ENCODE measurements around the gene SPDYE1. TPM values are rescaled to one million over a fixed set of nuclear protein-coding genes. Genes with fewer than 3 reads are reported as not detected.

Gene SPDYE1
- total RNA-seq, 2 experiments from 2014 or later, result not detected

GRCh38 chr7:44057849-44058758 is 60.4 kb downstream of the SPDYE1 start:
- POLR2A ChIA-PET, result interaction anchor here (0.5 kb wide), 1 partner anchor 26 kb away, joined by 3 read pairs; no protein-coding TSS in a partner anchor
- CTCF ChIA-PET, result interaction anchor here (0.7 kb wide), 1 partner anchor 10 kb away, joined by 4 read pairs; no protein-coding TSS in a partner anchor

GRCh38 chr7:44058759-44059218 is 61.1 kb downstream of the SPDYE1 start:
- POLR2A ChIA-PET, result no interaction called here
- CTCF ChIA-PET, result interaction anchor here (0.7 kb wide), 1 partner anchor 9 kb away, joined by 4 read pairs; no protein-coding TSS in a partner anchor

DNA sequence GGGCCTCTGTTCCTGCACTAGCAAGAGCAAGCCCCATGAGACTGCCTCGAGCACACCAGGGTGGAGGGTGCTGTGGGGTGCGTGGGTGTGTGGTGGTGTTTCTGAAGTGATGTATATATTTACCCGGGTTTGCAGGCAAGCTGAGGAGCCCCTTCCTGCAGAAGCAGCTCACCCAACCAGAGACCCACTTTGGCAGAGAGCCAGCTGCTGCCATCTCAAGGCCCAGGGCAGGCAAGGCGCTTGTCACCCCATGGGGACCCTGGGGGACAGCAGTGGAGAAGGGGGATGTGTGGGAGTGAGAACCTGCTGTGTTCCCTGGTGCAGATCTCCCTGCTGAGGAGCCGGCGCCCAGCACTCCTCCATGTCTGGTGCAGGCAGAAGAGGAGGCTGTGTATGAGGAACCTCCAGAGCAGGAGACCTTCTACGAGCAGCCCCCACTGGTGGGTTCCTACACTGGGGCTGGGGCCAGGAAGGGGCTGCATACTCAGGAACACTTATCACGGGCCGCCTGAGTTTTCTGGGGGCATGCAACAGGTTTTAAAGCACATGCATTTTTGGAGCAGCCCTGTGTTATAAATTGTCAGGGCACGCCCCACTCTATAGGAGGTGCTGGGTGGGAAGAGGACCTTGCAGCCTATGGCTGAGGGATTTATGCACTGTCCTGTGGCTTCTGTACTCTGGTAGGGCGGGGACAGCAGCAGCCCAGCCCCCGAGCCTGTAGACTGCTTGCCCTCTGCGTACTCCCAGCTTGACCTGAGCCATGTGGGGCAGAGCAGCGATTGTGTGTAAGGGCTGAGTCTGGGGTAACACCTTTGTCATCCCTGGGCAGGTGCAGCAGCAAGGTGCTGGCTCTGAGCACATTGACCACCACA is 61.8 kb downstream of the SPDYE1 start:
- ChIA-PET POLR2A (no interaction called here), CTCF (no interaction called here)

Other genes with a start within 250 kb of the SPDYE1 start
- 10 to 100 TPM; 32.9 to 34.0 TPM for gene BLVRA, start 239.2 kb upstream of the SPDYE1 start, total RNA-seq
- gene MRPS24, start 128.4 kb upstream of the SPDYE1 start, total RNA-seq, result 100 to 1,000 TPM; 131 to 138 TPM
- gene URGCP, start 91.3 kb upstream of the SPDYE1 start, total RNA-seq, result 10 to 100 TPM; 28.8 to 31.0 TPM
- 10 to 100 TPM; 15.2 to 15.6 TPM for gene UBE2D4, start 71.5 kb upstream of the SPDYE1 start, total RNA-seq
- gene DBNL, start 46.8 kb downstream of the SPDYE1 start, total RNA-seq, result 100 to 1,000 TPM; 142 to 153 TPM
- not detected for gene PGAM2, start 67.7 kb downstream of the SPDYE1 start, total RNA-seq
- 10 to 100 TPM; 40.8 to 42.4 TPM for gene POLM, start 84.6 kb downstream of the SPDYE1 start, total RNA-seq
- 10 to 100 TPM; 12.9 to 14.0 TPM for gene AEBP1, start 106.4 kb downstream of the SPDYE1 start, total RNA-seq
- 100 to 1,000 TPM; 298 to 305 TPM for gene POLD2, start 125.7 kb downstream of the SPDYE1 start, total RNA-seq
- not detected for gene MYL7, start 143.4 kb downstream of the SPDYE1 start, total RNA-seq
- gene GCK, start 191.5 kb downstream of the SPDYE1 start, total RNA-seq, result 1 to 10 TPM; 1.4 to 1.8 TPM
- gene YKT6, start 203.1 kb downstream of the SPDYE1 start, total RNA-seq, result 10 to 100 TPM; 81.0 to 83.9 TPM